Measurements from ENCODE around the gene ETV3. TPM values are rescaled to one million over a fixed set of nuclear protein-coding genes. Genes with fewer than 3 reads are reported as not detected.

The ETV3 gene
- polyA plus RNA-seq, 1 experiment = 10.0 TPM

- ChIA-PET CTCF (interaction anchor here (0.6 to 8.1 kb wide), 34 partner anchors 9 to 406 kb away, joined by 3 to 406 read pairs (median 4); partner anchors contain the start of gene ETV3L), POLR2A (interaction anchor here (1.0 to 1.4 kb wide), 3 partner anchors 17 to 66 kb away, joined by 3 to 9 read pairs (median 4); no protein-coding TSS in a partner anchor)
- no peaks in the 10 kb centered on the region for H3K27me3 ChIP-seq (ENCODE audit: control insufficient read depth, insufficient read depth, low read length)
- no peak for DNase-seq (ENCODE audit: low read depth, low spot score)
- no peak for TF ChIP-seq CTCF (IDR thresholded peaks at IDR 0.05; ENCODE audit: low read depth, low read length)
- no peaks in the 10 kb centered on the region for H3K9me3 ChIP-seq (ENCODE audit: control insufficient read depth, insufficient read depth, low read length)
- no peak overlapping the region for H3K4me3 ChIP-seq (ENCODE audit: low read depth, low read length)
- no peak overlapping the region for H3K27ac ChIP-seq (ENCODE audit: low read depth, low read length)
These were observed 48.4 kb downstream of the ETV3 start for GRCh38 chr1:157089789-157090188.

DNA sequence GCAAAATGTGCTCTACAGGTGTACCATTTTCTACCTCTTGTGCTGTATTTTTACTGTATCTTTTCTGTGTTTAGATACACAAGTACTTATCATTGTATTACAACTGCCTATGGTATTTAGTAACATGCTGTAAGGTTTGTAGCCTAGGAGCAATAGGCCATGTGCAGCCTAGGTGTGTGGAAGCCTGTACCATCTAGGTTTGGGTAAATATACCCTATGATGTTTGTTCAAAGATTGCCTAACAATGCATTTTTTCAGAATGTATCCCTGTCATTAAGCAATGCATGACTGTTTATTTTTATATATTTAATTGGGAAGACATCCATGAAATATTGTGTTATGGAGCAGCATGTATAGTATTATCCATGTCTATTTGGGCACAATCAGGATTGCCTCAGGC, 49.6 kb downstream of the ETV3 start:
- no peak for TF ChIP-seq CTCF (IDR thresholded peaks at IDR 0.05; ENCODE audit: low read depth, low read length)
- H3K27me3 ChIP-seq (ENCODE audit: control insufficient read depth, insufficient read depth, low read length) = peaks cover 2% of the 10 kb centered on the region
- no peaks in the 10 kb centered on the region for H3K9me3 ChIP-seq (ENCODE audit: control insufficient read depth, insufficient read depth, low read length)
- CTCF ChIA-PET = interaction anchor here (0.6 to 8.1 kb wide), 6 partner anchors 8 to 64 kb away, joined by 3 to 406 read pairs (median 4); no protein-coding TSS in a partner anchor
- no peak overlapping the region for H3K27ac ChIP-seq (ENCODE audit: low read depth, low read length)
- no peak for DNase-seq (ENCODE audit: low read depth, low spot score)
- POLR2A ChIA-PET = no interaction called here
- no peak overlapping the region for H3K4me3 ChIP-seq (ENCODE audit: low read depth, low read length)

DNA sequence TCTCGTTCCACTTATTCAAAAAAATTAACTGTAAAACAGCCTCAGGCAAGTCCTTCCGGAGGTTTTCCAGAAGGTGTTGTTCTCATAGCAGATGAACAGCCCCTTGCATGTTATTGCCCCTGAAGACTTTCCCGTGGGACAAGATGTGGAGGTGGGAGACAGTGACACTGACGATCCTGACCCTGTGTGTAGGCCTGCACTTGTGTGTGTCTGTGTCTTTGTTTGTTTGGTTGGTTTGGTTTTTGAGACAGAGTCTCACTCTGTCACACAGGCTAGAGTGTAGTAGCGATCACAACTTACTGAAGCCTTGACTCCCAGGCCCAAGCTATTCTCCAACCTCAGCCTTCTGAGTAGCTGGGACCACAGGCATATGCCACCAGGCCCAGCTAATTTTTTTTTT, 51.2 kb downstream of the ETV3 start:
- no peaks in the 10 kb centered on the region for H3K9me3 ChIP-seq (ENCODE audit: control insufficient read depth, insufficient read depth, low read length)
- no peak overlapping the region for H3K27ac ChIP-seq (ENCODE audit: low read depth, low read length)
- no peak for DNase-seq (ENCODE audit: low read depth, low spot score)
- H3K4me3 ChIP-seq (ENCODE audit: low read depth, low read length) = no peak overlapping the region
- ChIA-PET POLR2A (no interaction called here), CTCF (interaction anchor here (0.9 to 8.1 kb wide), 4 partner anchors 13 to 418 kb away, joined by 4 to 406 read pairs (median 9); no protein-coding TSS in a partner anchor)
- H3K27me3 ChIP-seq (ENCODE audit: control insufficient read depth, insufficient read depth, low read length) = peaks cover 10% of the 10 kb centered on the region
- no peak for TF ChIP-seq CTCF (IDR thresholded peaks at IDR 0.05; ENCODE audit: low read depth, low read length)

DNA sequence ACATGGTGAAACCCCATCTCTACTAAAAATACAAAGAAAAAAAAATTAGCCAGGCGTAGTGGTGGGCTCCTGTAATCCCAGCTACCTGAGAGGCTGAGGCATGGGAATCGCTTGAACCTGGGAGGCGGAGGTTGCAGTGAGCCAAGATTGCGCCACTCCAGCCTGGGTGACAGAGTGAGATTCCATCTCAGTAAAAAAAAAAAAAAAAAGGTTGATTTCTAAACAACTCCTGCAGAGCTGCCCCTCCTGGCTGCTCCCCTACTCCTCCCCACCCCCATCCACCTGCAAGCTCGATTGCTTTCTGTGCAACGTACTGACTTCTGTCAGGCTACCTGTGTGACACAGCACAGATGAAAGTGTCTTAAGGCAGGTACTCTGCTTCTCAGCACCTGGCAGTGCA, 51.9 kb downstream of the ETV3 start:
- no peaks in the 10 kb centered on the region for H3K9me3 ChIP-seq (ENCODE audit: control insufficient read depth, insufficient read depth, low read length)
- no peak overlapping the region for H3K27ac ChIP-seq (ENCODE audit: low read depth, low read length)
- DNase-seq (ENCODE audit: low read depth, low spot score) = no peak
- H3K27me3 ChIP-seq (ENCODE audit: control insufficient read depth, insufficient read depth, low read length) = peaks cover 10% of the 10 kb centered on the region
- no peak for TF ChIP-seq CTCF (IDR thresholded peaks at IDR 0.05; ENCODE audit: low read depth, low read length)
- CTCF ChIA-PET = interaction anchor here (1.5 to 8.1 kb wide), 2 partner anchors 12 to 66 kb away, joined by 8 to 406 read pairs; no protein-coding TSS in a partner anchor
- H3K4me3 ChIP-seq (ENCODE audit: low read depth, low read length) = no peak overlapping the region
- POLR2A ChIA-PET = no interaction called here

GRCh38 chr1:157085421-157085820, 52.8 kb downstream of the ETV3 start:
- Histone ChIP-seq H3K4me3 (ENCODE audit: low read depth, low read length) (no peak overlapping the region), H3K27me3 (ENCODE audit: control insufficient read depth, insufficient read depth, low read length) (peaks cover 10% of the 10 kb centered on the region), H3K27ac (ENCODE audit: low read depth, low read length) (no peak overlapping the region), H3K9me3 (ENCODE audit: control insufficient read depth, insufficient read depth, low read length) (no peaks in the 10 kb centered on the region)
- no peak for TF ChIP-seq CTCF (IDR thresholded peaks at IDR 0.05; ENCODE audit: low read depth, low read length)
- ChIA-PET POLR2A (no interaction called here), CTCF (interaction anchor here (0.7 to 8.1 kb wide), 3 partner anchors 11 to 83 kb away, joined by 4 to 406 read pairs (median 8); no protein-coding TSS in a partner anchor)
- no peak for DNase-seq (ENCODE audit: low read depth, low spot score)
